Upper lobe of left lung (tissue), 6 donors: ENCODE measurements around the gene U2AF2. TPM values are rescaled to one million over a fixed set of nuclear protein-coding genes. Genes with fewer than 3 reads are reported as not detected.

Source experiments
- ATAC-seq, 2 donors: fragments of 200-7000 bp; cut with Tn5 transposase; one replicate each; pipeline ENCODE4 v1.9.1; 2022; ENCODE audit warnings: mild to moderate bottlenecking in 2 of 2, moderate library complexity in 2 of 2; ENCODE audit not compliant: low FRiP score in 2 of 2
- DNase-seq, 2 donors: peaks; one replicate each; pipeline ENCODE4 v3.0.0-alpha.2; 2019 to 2020
- H3K27ac ChIP-seq, 4 donors: fragments of 200-600 bp; sonication (generic); one replicate each; pipeline ENCODE4 v1.5.1; 2016 to 2019
- H3K27me3 ChIP-seq, 4 donors: fragments of 200-600 bp; sonication (generic); one replicate each; pipeline ENCODE4 v1.5.1; 2017 to 2019
- H3K36me3 ChIP-seq, 4 donors: fragments of 200-600 bp; sonication (generic); one replicate each; pipeline ENCODE4 v1.5.1; 2016 to 2019
- H3K4me1 ChIP-seq, 4 donors: fragments of 200-600 bp; sonication (generic); one replicate each; pipeline ENCODE4 v1.5.1; 2018 to 2019
- H3K4me3 ChIP-seq, 4 donors: fragments of 200-600 bp; sonication (generic); one replicate each; pipeline ENCODE4 v1.5.1; 2017 to 2019; ENCODE audit warnings: mild to moderate bottlenecking in 2 of 4, moderate library complexity in 1 of 4
- H3K9me3 ChIP-seq, 4 donors: fragments of 200-600 bp; sonication (generic); one replicate each; pipeline ENCODE4 v1.5.1; 2018 to 2019
- EP300 ChIP-seq, 4 donors: sonication (generic); formaldehyde crosslinking; IDR thresholded peaks; one replicate each; pipeline ENCODE4 v1.5.1; 2017; ENCODE audit warnings: antibody characterized with exemption in 4 of 4, control low read depth in 2 of 4
- POLR2A ChIP-seq, 4 donors: fragments of 450-650 bp; IDR thresholded peaks; one replicate each; pipeline ENCODE4 v1.5.1; 2016 to 2017; ENCODE audit warnings: antibody characterized with exemption in 4 of 4, mild to moderate bottlenecking in 2 of 4
- POLR2AphosphoS5 ChIP-seq, 2 donors: sonication (generic); formaldehyde crosslinking; IDR thresholded peaks; one replicate each; pipeline ENCODE4 v1.5.1; 2017; ENCODE audit warnings: antibody characterized with exemption in 2 of 2
- WGBS, 2 donors: methylation state at CpG; one replicate each; pipeline ENCODE4 v1.1.5; 2017 to 2018; 5-methylcytosine and 5-hydroxymethylcytosine counted together
- total RNA-seq, 6 donors: library from RNA; depleted of rRNA in 4 of 6; stranded (reverse); fragments of >200 nt in 4 of 6; gene quantifications; one replicate each; pipeline versions ENCODE4 v1.1.0 to v1.2.1, GENCODE V29; 2016 to 2021
- TF ChIP-seq, protein P1 (sequence below), 6 experiments: fragments of 450-650 bp in 4 of 6; fragments of 200-600 bp in 2 of 6; sonication (generic) in 2 of 6; IDR thresholded peaks; one replicate each; pipeline ENCODE4 v1.5.1; 2016 to 2019; ENCODE audit warnings: antibody characterized with exemption in 6 of 6
- donor health status: DM: no; HTN: no; CAD: no; lungs with moderate emphysema.
- donor health status: DM: no; HTN: yes; CAD: no; lungs with severe emphysema.

The U2AF2 gene
- total RNA-seq, 6 donors from 2014 or later, result 57.7 to 294 (median 157) TPM

DNA sequence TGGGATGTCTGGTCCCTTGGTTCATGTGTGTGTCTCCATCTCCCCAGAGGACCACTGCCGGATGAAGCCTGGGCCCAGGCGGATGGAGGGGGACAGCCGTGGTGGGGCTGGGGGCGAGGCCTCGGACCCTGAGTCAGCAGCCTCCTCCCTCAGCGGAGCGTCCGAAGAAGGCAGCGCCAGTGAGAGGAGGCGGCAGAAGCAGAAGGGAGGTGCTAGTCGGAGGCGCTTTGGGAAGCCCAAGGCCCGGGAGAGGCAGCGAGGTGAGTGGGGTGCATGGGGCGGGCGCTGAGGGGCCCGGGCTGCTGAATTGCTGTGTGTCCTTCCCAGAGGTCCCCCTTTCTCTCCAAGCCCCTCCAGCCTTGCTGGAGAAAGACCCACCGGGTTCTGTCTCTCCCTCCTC lies 3.6 kb upstream of the U2AF2 start:
- 93 to 97% methylated on average over 16 to 18 of the region's 18 CpGs for WGBS, 2 donors
- peaks cover 0 to 11% (median 0%) of the 10 kb centered on the region in 4 donors for H3K36me3 ChIP-seq
- no peak overlapping the region for H3K4me3 ChIP-seq
- H3K4me1 ChIP-seq, result peaks cover 31 to 51% (median 36%) of the 10 kb centered on the region in 4 donors
- no peaks in the 10 kb centered on the region for H3K27me3 ChIP-seq
- no peaks in the 10 kb centered on the region for H3K9me3 ChIP-seq
- H3K27ac ChIP-seq, result no peak overlapping the region
- TF ChIP-seq POLR2A (IDR thresholded peaks at IDR 0.05) (no peak), EP300 (IDR thresholded peaks at IDR 0.05) (no peak), POLR2AphosphoS5 (IDR thresholded peaks at IDR 0.05) (no peak)
- TF ChIP-seq, protein P1, sequence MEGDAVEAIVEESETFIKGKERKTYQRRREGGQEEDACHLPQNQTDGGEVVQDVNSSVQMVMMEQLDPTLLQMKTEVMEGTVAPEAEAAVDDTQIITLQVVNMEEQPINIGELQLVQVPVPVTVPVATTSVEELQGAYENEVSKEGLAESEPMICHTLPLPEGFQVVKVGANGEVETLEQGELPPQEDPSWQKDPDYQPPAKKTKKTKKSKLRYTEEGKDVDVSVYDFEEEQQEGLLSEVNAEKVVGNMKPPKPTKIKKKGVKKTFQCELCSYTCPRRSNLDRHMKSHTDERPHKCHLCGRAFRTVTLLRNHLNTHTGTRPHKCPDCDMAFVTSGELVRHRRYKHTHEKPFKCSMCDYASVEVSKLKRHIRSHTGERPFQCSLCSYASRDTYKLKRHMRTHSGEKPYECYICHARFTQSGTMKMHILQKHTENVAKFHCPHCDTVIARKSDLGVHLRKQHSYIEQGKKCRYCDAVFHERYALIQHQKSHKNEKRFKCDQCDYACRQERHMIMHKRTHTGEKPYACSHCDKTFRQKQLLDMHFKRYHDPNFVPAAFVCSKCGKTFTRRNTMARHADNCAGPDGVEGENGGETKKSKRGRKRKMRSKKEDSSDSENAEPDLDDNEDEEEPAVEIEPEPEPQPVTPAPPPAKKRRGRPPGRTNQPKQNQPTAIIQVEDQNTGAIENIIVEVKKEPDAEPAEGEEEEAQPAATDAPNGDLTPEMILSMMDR (IDR thresholded peaks at IDR 0.05), result no peak
- DNase-seq, result no peak
- no peak for ATAC-seq

DNA sequence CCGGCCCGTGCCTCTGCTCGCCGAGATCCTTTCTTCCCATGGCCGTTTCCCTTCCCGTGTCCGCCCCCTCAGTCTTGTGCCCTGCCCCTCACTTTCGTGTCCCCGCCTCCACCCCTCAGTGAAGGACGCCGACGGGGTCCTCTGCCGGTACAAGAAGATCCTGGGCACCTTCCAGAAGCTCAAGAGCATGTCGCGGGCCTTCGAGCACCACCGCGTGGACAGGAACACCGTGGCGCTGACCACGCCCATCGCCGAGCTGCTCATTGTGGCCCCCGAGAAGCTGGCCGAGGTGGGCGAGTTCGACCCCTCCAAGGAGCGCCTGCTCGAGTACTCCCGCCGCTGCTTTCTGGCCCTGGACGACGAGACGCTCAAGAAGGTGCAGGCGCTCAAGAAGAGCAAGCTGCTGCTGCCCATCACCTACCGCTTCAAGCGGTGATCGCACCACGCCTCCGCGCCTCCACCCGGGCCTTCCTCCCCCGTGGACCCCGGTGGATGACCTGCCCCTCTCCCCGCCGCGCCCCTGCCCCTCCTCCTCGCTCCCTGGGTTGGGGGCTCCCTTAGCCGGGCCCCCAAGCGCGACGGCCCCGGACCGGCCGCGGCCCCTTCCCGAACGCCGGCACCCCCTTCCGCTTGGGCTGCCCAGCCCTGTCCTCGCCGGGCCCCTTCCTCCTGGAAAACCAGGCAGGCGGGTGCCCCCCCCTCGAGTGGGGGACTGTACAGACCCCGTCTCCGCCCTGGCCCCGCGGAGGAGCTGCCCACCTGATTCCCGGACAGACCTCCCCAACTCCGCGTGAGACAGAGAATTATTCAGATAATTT lies 2.3 kb upstream of the U2AF2 start:
- no peak for TF ChIP-seq POLR2AphosphoS5 (IDR thresholded peaks at IDR 0.05)
- no peak for TF ChIP-seq EP300 (IDR thresholded peaks at IDR 0.05)
- TF ChIP-seq POLR2A (IDR thresholded peaks at IDR 0.05), result no peak
- TF ChIP-seq, protein P1 (IDR thresholded peaks at IDR 0.05), result no peak
- ATAC-seq (no peak), DNase-seq (peak in 1 of 2 donors; percentile 90)
- H3K36me3 ChIP-seq, result peaks cover 0 to 11% (median 0%) of the 10 kb centered on the region in 4 donors
- H3K4me3 ChIP-seq, result no peak overlapping the region
- WGBS, 2 donors, result 84 to 86% methylated on average over 63 of the region's 71 CpGs
- no peaks in the 10 kb centered on the region for H3K27me3 ChIP-seq
- H3K4me1 ChIP-seq, result peaks cover 38 to 57% (median 40%) of the 10 kb centered on the region in 4 donors
- no peaks in the 10 kb centered on the region for H3K9me3 ChIP-seq
- H3K27ac ChIP-seq, result peak overlapping the region in 2 of 4 donors; percentile 99 to 100

DNA sequence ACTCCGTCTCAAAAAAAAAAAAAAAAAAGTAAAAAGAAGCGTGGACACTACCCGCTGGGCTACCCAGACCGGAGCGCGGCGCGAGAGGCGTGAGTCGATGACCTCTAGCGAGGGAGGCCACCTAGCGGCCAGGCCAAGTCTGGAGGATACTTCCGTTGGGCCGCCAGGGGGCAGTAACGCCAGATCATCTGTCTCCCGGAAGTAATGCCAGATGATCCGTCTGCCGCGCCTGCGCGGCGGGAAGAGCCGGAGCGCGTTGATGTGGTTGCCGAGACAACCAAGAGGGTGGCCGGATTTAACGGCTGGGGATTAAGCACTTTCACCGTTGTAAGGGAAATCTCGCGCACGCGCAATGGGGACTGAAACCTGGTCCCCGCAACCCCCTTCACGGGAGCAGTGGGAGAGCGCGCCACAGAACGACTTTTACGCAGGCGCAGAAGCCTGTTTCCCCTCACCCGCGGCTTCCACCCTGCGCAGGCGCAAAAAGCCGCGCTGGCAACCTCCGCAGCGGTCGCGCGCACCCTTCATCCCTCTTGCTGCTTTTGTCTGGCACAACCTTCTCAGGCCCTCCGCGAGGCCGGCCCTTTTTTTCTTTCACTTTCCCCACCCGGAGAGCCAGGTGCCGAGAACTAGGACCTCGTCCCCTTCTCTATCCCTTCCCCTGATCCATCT lies 1.0 kb upstream of the U2AF2 start:
- Histone ChIP-seq H3K27ac (peak overlapping the region; percentile 96 to 100 (median 99)), H3K4me3 (peak overlapping the region; percentile 39 to 99 (median 91)), H3K27me3 (no peaks in the 10 kb centered on the region), H3K4me1 (peaks cover 41 to 57% (median 47%) of the 10 kb centered on the region in 4 donors), H3K36me3 (peaks cover 0 to 11% (median under 1%) of the 10 kb centered on the region in 4 donors), H3K9me3 (no peaks in the 10 kb centered on the region)
- ATAC-seq (peak; percentile 85 to 93), DNase-seq (peak; percentile 97 to 98)
- TF ChIP-seq EP300 (IDR thresholded peaks at IDR 0.05) (no peak), POLR2AphosphoS5 (IDR thresholded peaks at IDR 0.05) (peak; percentile 84 to 94), POLR2A (IDR thresholded peaks at IDR 0.05) (peak; percentile 60 to 94 (median 78))
- TF ChIP-seq, protein P1 (IDR thresholded peaks at IDR 0.05), result peak; percentile 98 to 100 (median 100)
- WGBS, 2 donors, result 0 to 1% methylated on average over 38 to 55 of the region's 57 CpGs

DNA sequence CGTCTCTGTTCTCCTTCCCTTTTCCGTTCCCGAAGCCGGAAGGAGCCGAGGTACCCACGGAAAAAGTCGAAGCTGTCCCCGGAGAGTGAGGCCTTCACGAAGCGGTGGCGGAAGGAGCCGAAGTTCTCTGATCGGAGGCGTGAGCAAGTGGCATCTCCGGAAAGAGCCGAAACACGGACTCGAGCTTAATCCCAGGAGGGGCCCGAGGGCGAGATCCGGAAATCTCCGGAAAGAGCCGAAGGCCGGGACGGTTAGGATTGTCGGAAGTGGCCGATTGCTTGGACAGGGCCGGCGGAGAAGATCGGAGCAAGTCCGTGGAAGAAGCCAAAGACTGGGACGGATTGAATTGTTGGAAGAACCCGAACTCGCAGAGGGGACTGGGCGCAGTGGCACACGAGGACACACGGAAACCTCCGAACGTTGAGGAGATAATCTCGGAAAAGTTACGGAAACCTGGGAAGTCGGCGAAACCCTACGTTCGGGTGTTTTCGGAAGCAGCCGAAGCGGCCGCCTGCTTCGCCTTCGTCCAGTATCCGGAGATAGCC lies 440 bp upstream of the U2AF2 start:
- Histone ChIP-seq H3K4me3 (peak overlapping the region; percentile 39 to 99 (median 91)), H3K4me1 (peaks cover 41 to 57% (median 46%) of the 10 kb centered on the region in 4 donors), H3K9me3 (no peaks in the 10 kb centered on the region), H3K27ac (peak overlapping the region; percentile 96 to 100 (median 99)), H3K36me3 (peaks cover 0 to 16% (median 7%) of the 10 kb centered on the region in 4 donors), H3K27me3 (no peaks in the 10 kb centered on the region)
- TF ChIP-seq POLR2A (IDR thresholded peaks at IDR 0.05), result no peak
- TF ChIP-seq EP300 (IDR thresholded peaks at IDR 0.05), result no peak
- TF ChIP-seq, protein P1 (IDR thresholded peaks at IDR 0.05), result no peak
- TF ChIP-seq POLR2AphosphoS5 (IDR thresholded peaks at IDR 0.05), result no peak
- peak; percentile 91 to 95 for ATAC-seq
- WGBS, 2 donors, result 0% methylated on average over 23 to 42 of the region's 52 CpGs
- DNase-seq, result peak in 1 of 2 donors; percentile 99
